ENCODE measurements around the gene FNBP1. TPM values are rescaled to one million over a fixed set of nuclear protein-coding genes. Genes with fewer than 3 reads are reported as not detected.
A peak's percentile ranks its signal among the peaks of the same experiment; 100 is the strongest.

FNBP1 gene
- total RNA-seq, 1 donor from 2014 or later: 87.2 TPM

- no peak for TF ChIP-seq CTCF (IDR thresholded peaks at IDR 0.05)
- intact Hi-C loops (cut with DNase I): loop anchor here (1.0 to 5.0 kb wide), 5 partner anchors 47 to 353 kb away; partner anchors contain the start of genes C9orf78, FNBP1 and USP20
- H3K27ac ChIP-seq: peak overlapping the region; percentile 79 to 83
- DNase-seq (ENCODE audit: low spot score in 2 of 2): peak; percentile 80 to 95
- peaks cover 11 to 22% of the 10 kb centered on the region in 2 donors for H3K4me1 ChIP-seq
- H3K9me3 ChIP-seq: no peaks in the 10 kb centered on the region
- H3K4me3 ChIP-seq: peak overlapping the region; percentile 29 to 55
- H3K36me3 ChIP-seq: peaks cover 14 to 15% of the 10 kb centered on the region in 2 donors
- no peaks in the 10 kb centered on the region for H3K27me3 ChIP-seq
Measured at GRCh38 chr9:129884220-129885017, 158.6 kb downstream of the FNBP1 start.

- H3K4me1 ChIP-seq: peaks cover 11 to 22% of the 10 kb centered on the region in 2 donors
- intact Hi-C loops (cut with DNase I): loop anchor here (5.0 kb wide), 2 partner anchors 44 to 356 kb away; partner anchors contain the start of genes C9orf78 and USP20
- no peak for TF ChIP-seq CTCF (IDR thresholded peaks at IDR 0.05)
- no peaks in the 10 kb centered on the region for H3K9me3 ChIP-seq
- no peak for DNase-seq (ENCODE audit: low spot score in 2 of 2)
- no peaks in the 10 kb centered on the region for H3K27me3 ChIP-seq
- no peak overlapping the region for H3K4me3 ChIP-seq
- H3K36me3 ChIP-seq: peaks cover 0 to 23% of the 10 kb centered on the region in 2 donors
- H3K27ac ChIP-seq: no peak overlapping the region
Measured at GRCh38 chr9:129881547-129882324, 161.3 kb downstream of the FNBP1 start.

- Histone ChIP-seq H3K36me3 (peaks cover 0 to 29% of the 10 kb centered on the region in 2 donors), H3K27me3 (no peaks in the 10 kb centered on the region), H3K9me3 (no peaks in the 10 kb centered on the region), H3K4me3 (no peak overlapping the region), H3K4me1 (peaks cover 5 to 13% of the 10 kb centered on the region in 2 donors), H3K27ac (no peak overlapping the region)
- no peak for TF ChIP-seq CTCF (IDR thresholded peaks at IDR 0.05)
- intact Hi-C loops (cut with DNase I): loop anchor here (5.0 kb wide), 2 partner anchors 44 to 356 kb away; partner anchors contain the start of genes C9orf78 and USP20
- DNase-seq (ENCODE audit: low spot score in 2 of 2): no peak
Measured at GRCh38 chr9:129880654-129881546, 162.1 kb downstream of the FNBP1 start.

- Histone ChIP-seq H3K36me3 (peaks cover 0 to 37% of the 10 kb centered on the region in 2 donors), H3K4me3 (no peak overlapping the region), H3K4me1 (peaks cover 4 to 9% of the 10 kb centered on the region in 2 donors), H3K9me3 (no peaks in the 10 kb centered on the region), H3K27me3 (no peaks in the 10 kb centered on the region), H3K27ac (no peak overlapping the region)
- intact Hi-C loops (cut with DNase I): loop anchor here (5.0 kb wide), 2 partner anchors 43 to 357 kb away; partner anchors contain the start of genes C9orf78 and USP20
- TF ChIP-seq CTCF (IDR thresholded peaks at IDR 0.05): no peak
- no peak for DNase-seq (ENCODE audit: low spot score in 2 of 2)
Measured at GRCh38 chr9:129879991-129880653, 162.9 kb downstream of the FNBP1 start.
